NCI-H2196 treated with DMSO at 0.1 percent for 48 hours (cell line): ENCODE measurements around the gene DNMT3B.

Experiments
- DNase-seq: peaks from one replicate; lab custom pipeline; 2025; ENCODE audit not compliant: unreplicated experiment; lab: John Stamatoyannopoulos, UW

Gene DNMT3B

GRCh38 chr20:32849577-32849976 lies 87.4 kb downstream of the DNMT3B start:
- no peak for DNase-seq

GRCh38 chr20:32855387-32855786 lies 93.2 kb downstream of the DNMT3B start:
- no peak for DNase-seq

GRCh38 chr20:32858189-32858588 lies 96.0 kb downstream of the DNMT3B start:
- DNase-seq, result no peak
